OCI-LY7 (cell line): ENCODE measurements around the gene CDCP1. TPM values are rescaled to one million over a fixed set of nuclear protein-coding genes. Genes with fewer than 3 reads are reported as not detected.
A peak's percentile ranks its signal among the peaks of the same experiment; 100 is the strongest.

Experiments
- BruUV-seq: library from RNA; stranded (reverse); fragments of 400-500 nt; replicated peaks from 2 replicates; lab custom pipeline; 2021; lab: Mats Ljungman, UMichigan
- CTCF ChIA-PET: fragments of 300-600 bp; sonication (Branson Sonifier 250); formaldehyde crosslinking; loops from one replicate; lab custom pipeline; 2022; ENCODE audit warnings: antibody characterized with exemption; ENCODE audit not compliant: unreplicated experiment; lab: Charles Lee
- POLR2A ChIA-PET: fragments of 300-600 bp; sonication (Branson Sonifier 250); formaldehyde crosslinking; loops from one replicate; lab custom pipeline; 2022; ENCODE audit warnings: antibody characterized with exemption; lab: Charles Lee
- DNase-seq: peaks from one replicate; pipeline ENCODE4 v3.0.0-alpha.2; 2015; ENCODE audit warnings: low spot score
- H2AFZ ChIP-seq: fragments of 200-600 bp; sonication (generic), shearing (Covaris generic); 2 replicates; pipeline ENCODE4 v1.6.1; 2014; ENCODE audit warnings: mild to moderate bottlenecking, antibody characterized with exemption, low read length, moderate library complexity
- H3K27ac ChIP-seq: fragments of 200-600 bp; sonication (generic); 2 replicates; pipeline ENCODE4 v1.5.1; 2014; ENCODE audit warnings: mixed run types, low read depth, mild to moderate bottlenecking, moderate library complexity, low read length, inconsistent platforms; ENCODE audit not compliant: poor library complexity, severe bottlenecking
- H3K36me3 ChIP-seq: fragments of 200-600 bp; sonication (generic); 2 replicates; pipeline ENCODE4 v1.6.1; 2014; ENCODE audit warnings: mild to moderate bottlenecking, antibody characterized with exemption, low read length, moderate library complexity, mixed read lengths; ENCODE audit not compliant: insufficient read depth
- H3K4me1 ChIP-seq: fragments of 200-600 bp; sonication (generic); 2 replicates; pipeline ENCODE4 v1.5.1; 2014; ENCODE audit warnings: mild to moderate bottlenecking, low read length; ENCODE audit not compliant: insufficient read depth, poor library complexity, severe bottlenecking
- H3K4me2 ChIP-seq: fragments of 200-600 bp; sonication (generic); 2 replicates; pipeline ENCODE4 v1.6.1; 2014; ENCODE audit warnings: mild to moderate bottlenecking, low read length
- H3K4me3 ChIP-seq: fragments of 200-600 bp; sonication (generic); 2 replicates; pipeline ENCODE4 v1.5.1; 2014; ENCODE audit warnings: mild to moderate bottlenecking, low read depth, low read length; ENCODE audit not compliant: poor library complexity, severe bottlenecking
- H3K79me2 ChIP-seq: fragments of 200-600 bp; sonication (generic); 2 replicates; pipeline ENCODE4 v1.6.1; 2016; ENCODE audit warnings: low read depth, mild to moderate bottlenecking, low read length, moderate library complexity, mixed read lengths; ENCODE audit not compliant: insufficient read depth
- H3K9me2 ChIP-seq: fragments of 200-600 bp; sonication (generic); 2 replicates; pipeline ENCODE4 v1.6.1; 2016; ENCODE audit warnings: mild to moderate bottlenecking, low read length, mixed read lengths; ENCODE audit not compliant: insufficient read depth
- H3K9me3 ChIP-seq: fragments of 200-600 bp; sonication (generic); 2 replicates; pipeline ENCODE4 v1.6.1; 2014; ENCODE audit warnings: mild to moderate bottlenecking, mixed run types, low read length, mixed read lengths
- H4K20me1 ChIP-seq: fragments of 200-600 bp; sonication (generic); 2 replicates; pipeline ENCODE4 v1.6.1; 2014; ENCODE audit warnings: mild to moderate bottlenecking, antibody characterized with exemption, low read length, moderate library complexity, mixed read lengths; ENCODE audit not compliant: insufficient read depth
- CTCF ChIP-seq: fragments of 200-600 bp; sonication (generic); conservative IDR thresholded peaks from 2 replicates; pipeline ENCODE4 v1.5.1; 2014; ENCODE audit warnings: mild to moderate bottlenecking, antibody characterized with exemption, low read length, moderate library complexity, mixed read lengths
- EZH2phosphoT487 ChIP-seq: fragments of 200-600 bp; sonication (generic); IDR thresholded peaks from 2 replicates; pipeline ENCODE4 v1.6.1; 2018; ENCODE audit warnings: low read depth, borderline replicate concordance, mild to moderate bottlenecking, mixed run types, antibody characterized with exemption, low read length, moderate library complexity, mixed read lengths
- intact Hi-C: fragments of 100-400 bp; cut with micrococcal nuclease; formaldehyde crosslinking; loops from one replicate; pipeline ENCODE4 v1.10.0; 2022; ENCODE audit not compliant: unreplicated experiment
- total RNA-seq, 2 experiments: library from RNA; depleted of rRNA in 1 of 2; stranded (reverse); fragments of >200 nt in 1 of 2; shearing (Covaris generic) in 1 of 2; gene quantifications; 2 replicates each; pipeline ENCODE4 v1.2.3, GENCODE V29; 2014 to 2022

CDCP1 gene
- total RNA-seq, 2 experiments from 2014 or later, result not detected

DNA sequence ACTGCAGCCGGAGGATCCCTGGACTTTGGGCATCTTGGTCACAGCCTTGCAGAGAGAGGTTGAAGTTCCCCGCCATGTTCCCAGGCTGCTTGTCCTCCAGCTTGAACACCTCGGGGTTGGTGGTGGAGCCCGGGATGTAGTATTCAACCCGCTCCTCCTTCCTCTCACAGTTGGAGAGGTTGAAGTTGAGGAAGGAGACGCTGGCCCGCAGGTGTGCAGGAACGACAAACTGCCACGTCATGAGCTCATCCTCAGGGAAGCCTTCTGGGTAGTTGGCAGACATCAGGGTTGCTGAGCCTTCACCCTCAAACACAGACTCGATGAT lies 35.7 kb downstream of the CDCP1 start:
- intact Hi-C loops, result no loop called here
- H2AFZ ChIP-seq, result peak overlapping the region; percentile 31; the same call in 1 of the 2 replicates
- H3K4me2 ChIP-seq, result no peak overlapping the region
- POLR2A ChIA-PET, result no interaction called here
- no peak overlapping the region for H3K4me3 ChIP-seq
- CTCF ChIA-PET, result no interaction called here
- H3K36me3 ChIP-seq, result no peaks in the 10 kb centered on the region
- BruUV-seq, result no TSS peak
- H3K9me2 ChIP-seq, result no peaks in the 10 kb centered on the region
- DNase-seq, result no peak
- no peak for TF ChIP-seq EZH2phosphoT487
- H4K20me1 ChIP-seq, result no peaks in the 10 kb centered on the region
- H3K9me3 ChIP-seq, result no peaks in the 10 kb centered on the region
- H3K79me2 ChIP-seq, result no peaks in the 10 kb centered on the region
- no peaks in the 10 kb centered on the region for H3K4me1 ChIP-seq
- no peak overlapping the region for H3K27ac ChIP-seq

DNA sequence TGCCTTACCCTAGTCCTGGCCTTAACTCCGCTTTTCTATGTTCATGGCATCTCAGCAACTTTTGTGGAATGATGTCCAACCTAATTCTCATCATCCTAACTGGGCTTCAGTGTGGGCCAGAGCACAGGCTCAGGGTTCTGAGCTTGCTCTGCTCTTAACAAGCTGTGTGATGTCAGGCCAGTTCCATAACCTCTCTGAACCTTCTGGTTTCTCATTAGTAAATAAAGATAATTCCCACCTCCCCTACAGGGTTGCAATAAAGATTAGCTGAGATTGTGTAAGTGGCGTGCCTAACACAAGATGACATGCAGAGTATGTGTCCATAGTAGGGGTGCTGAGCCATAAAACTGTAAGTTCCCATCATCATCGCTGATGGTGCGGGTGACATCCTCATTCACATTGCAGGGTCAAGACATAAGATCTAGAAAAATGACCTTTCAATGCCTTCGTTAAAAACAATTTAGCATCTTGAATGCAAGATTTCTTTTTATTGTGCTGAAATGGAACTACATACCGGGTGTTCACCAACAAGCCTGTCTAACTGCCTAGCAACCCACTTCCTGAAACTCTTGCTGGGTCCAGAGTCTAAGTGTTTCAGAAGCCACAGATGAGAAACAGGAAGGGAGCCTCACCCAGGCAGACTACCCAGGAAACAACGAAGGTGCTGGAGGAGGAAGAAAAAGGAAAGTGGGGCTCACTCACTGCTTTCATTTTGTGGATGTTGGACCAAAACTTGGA lies 36.2 kb downstream of the CDCP1 start:
- Histone ChIP-seq H3K4me1 (no peaks in the 10 kb centered on the region), H3K9me3 (no peaks in the 10 kb centered on the region), H3K4me2 (no peak overlapping the region), H3K79me2 (no peaks in the 10 kb centered on the region), H2AFZ (peak overlapping the region; percentile 31; the same call in 1 of the 2 replicates), H3K36me3 (no peaks in the 10 kb centered on the region), H4K20me1 (no peaks in the 10 kb centered on the region), H3K4me3 (no peak overlapping the region), H3K27ac (no peak overlapping the region), H3K9me2 (no peaks in the 10 kb centered on the region)
- TF ChIP-seq EZH2phosphoT487, result no peak
- TF ChIP-seq CTCF, result no peak
- no peak for DNase-seq
- ChIA-PET POLR2A (no interaction called here), CTCF (no interaction called here)
- intact Hi-C loops, result no loop called here
- BruUV-seq, result no TSS peak

GRCh38 chr3:45106874-45107273 lies 39.3 kb downstream of the CDCP1 start:
- Histone ChIP-seq H3K27ac (no peak overlapping the region), H3K36me3 (no peaks in the 10 kb centered on the region), H4K20me1 (no peaks in the 10 kb centered on the region), H3K9me2 (no peaks in the 10 kb centered on the region), H3K4me2 (no peak overlapping the region), H2AFZ (no peak overlapping the region), H3K79me2 (no peaks in the 10 kb centered on the region), H3K9me3 (no peaks in the 10 kb centered on the region), H3K4me1 (no peaks in the 10 kb centered on the region), H3K4me3 (no peak overlapping the region)
- POLR2A ChIA-PET, result no interaction called here
- no TSS peak for BruUV-seq
- no peak for DNase-seq
- TF ChIP-seq EZH2phosphoT487, result no peak
- TF ChIP-seq CTCF, result no peak
- CTCF ChIA-PET, result no interaction called here
- intact Hi-C loops, result no loop called here
